Muscle of back (tissue), 11 donors: Measurements from ENCODE around the gene MSI2. TPM values are rescaled to one million over a fixed set of nuclear protein-coding genes. Genes with fewer than 3 reads are reported as not detected.

Experiments
- DNase-seq, 3 donors: peaks; one replicate each; pipeline versions ENCODE4 v3.0.0 to v3.0.0-alpha.2; 2013
- polyA plus RNA-seq, 10 donors: library from polyadenylated mRNA; unstranded; fragments of 120-200 nt; gene quantifications; one replicate each; pipeline ENCODE4 v1.2.1, GENCODE V29; 2013; ENCODE audit not compliant: insufficient read length in 10 of 10

The MSI2 gene
- polyA plus RNA-seq, 10 donors: 22.9 to 37.2 (median 27.4) TPM

- no peak for DNase-seq
Measured at GRCh38 chr17:57522042-57523005, 266.0 kb downstream of the MSI2 start.

- DNase-seq: no peak
Measured at GRCh38 chr17:57523926-57524632, 267.8 kb downstream of the MSI2 start.

GRCh38 chr17:57524839-57525568, 268.7 kb downstream of the MSI2 start:
- no peak for DNase-seq

GRCh38 chr17:57527221-57528057, 271.1 kb downstream of the MSI2 start:
- DNase-seq: no peak

DNA sequence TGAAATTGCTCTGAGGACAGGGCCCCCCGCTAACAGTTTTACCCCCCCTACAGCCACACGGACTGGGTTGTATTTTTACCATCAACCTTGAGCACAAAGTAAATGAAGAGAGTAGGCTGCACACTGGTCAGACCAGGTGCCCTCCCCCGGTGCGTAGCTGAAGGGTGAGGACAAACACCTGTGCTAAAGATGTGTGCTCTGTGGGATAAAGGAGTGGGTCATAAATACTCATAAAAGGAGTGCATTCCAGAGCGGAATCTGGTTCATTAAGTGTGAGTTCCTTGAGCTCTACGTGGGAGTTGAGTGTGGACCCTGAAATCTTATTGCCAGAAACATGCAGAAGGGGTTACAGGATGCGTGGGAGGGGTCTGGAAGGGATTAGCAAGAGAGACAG, 271.7 kb downstream of the MSI2 start:
- no peak for DNase-seq

GRCh38 chr17:57530026-57530425, 273.7 kb downstream of the MSI2 start:
- DNase-seq: no peak

DNA sequence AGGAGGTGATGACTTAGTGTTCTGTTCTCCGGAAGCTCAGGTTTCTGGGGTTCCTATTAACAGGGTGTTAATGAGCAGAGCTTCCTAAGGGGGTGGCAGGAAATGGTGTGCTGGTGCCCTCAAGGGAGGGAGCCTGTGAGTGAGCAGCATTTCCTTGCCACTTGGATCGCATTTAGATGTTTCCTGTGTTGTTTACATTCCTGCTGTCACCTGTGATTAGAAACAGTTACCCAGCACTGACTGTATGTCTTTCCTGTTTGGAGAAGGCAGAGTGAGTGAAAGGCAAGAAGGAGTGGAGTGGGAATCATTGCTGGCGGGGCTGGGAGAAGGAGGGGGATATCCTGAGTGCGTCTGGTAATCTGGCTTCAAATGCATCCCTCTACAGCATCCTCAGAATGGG, 274.2 kb downstream of the MSI2 start:
- DNase-seq: no peak

DNA sequence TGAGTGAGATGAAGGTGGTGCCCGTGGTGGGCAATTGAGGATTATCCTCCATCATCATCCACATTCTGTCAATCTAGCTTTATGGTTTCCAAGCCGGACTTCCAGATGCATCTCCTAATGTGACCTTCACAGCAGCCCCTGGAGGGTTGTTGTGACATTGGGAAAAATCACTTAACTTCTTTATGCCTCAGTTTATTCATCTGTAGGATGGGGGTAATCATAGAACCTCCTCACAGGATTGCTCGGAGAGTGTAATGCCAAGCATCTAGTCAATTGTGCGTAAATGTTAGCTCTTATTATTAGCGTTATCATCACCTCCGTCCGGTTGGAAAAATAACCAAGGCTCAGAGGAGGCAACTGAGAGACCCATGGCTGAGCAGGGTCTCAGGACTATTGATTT, 274.8 kb downstream of the MSI2 start:
- no peak for DNase-seq

- no peak for DNase-seq
Measured at GRCh38 chr17:57531648-57532504, 275.6 kb downstream of the MSI2 start.

GRCh38 chr17:57532556-57532955, 276.2 kb downstream of the MSI2 start:
- no peak for DNase-seq

DNA sequence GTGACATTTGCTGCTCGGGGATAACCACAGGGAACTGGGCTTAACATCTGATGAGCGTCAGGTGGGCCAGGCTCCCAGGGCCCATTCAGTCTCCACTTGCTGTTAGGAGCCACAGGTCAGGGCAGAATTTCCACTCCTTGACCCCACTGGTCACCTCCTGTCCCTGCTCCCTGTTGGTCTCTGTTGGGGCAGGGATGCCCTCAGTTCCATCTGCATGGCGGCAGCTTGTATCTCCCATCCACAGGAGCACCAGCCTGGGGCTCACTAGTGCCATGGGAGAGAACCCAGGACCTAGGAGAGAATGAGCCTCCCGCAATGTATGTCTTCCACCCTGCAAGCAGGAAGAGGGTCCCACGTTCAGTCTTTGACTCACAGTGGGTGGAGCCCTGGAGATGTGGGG, 276.6 kb downstream of the MSI2 start:
- no peak for DNase-seq

DNA sequence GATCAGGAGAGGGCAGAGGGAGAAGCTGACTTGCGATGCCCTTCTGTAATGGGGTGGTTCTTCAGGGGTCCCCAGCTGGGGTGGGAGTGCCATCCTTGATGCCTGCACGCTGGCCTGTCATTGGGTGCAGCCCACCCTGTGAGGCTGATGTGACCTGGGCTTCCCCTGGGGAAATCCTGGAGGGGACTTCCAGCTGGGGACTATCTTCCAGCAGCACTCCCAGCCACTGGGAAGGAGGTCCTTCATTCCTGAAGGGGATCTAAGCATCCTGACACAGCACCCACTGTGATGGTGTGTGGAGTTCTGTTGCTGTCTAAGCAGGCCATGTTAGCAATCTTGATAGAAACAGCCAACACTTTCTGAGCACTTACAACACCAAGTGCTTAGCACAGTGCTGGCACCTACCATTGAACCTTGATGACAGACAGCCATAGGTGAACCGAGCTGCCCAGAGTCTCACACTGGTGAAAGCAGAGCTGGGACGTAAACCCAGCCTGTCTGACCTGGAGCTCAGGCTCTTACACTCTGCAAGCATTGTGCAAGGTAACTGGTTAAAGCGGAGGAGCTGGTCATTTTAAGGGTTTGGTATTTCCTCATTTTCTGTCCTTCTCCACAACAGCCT, 277.5 kb downstream of the MSI2 start:
- DNase-seq: no peak

GRCh38 chr17:57534863-57535248, 278.5 kb downstream of the MSI2 start:
- DNase-seq: no peak

- peak in 1 of 3 donors; percentile 32 for DNase-seq
Measured at GRCh38 chr17:57535249-57535966, 279.1 kb downstream of the MSI2 start.

DNA sequence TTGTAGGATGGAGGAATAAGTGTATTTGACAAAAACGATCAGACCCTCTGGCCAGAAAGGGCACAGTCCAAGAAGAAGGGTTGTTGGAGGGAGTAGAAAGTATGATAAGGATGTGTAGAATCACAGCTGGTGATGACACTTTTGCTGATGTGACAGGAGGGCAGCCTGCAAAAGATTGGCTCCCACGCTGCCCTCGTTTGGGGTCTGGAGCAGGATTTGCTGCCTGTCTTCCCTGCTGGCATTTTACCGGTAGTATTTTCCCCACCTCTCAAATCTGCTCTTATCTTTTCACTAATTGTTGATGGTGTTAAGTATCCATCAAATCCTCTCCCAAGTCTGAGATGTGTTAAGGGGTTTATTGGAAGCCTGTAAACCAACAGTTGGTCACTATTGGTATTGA, 280.0 kb downstream of the MSI2 start:
- DNase-seq: no peak

GRCh38 chr17:57536789-57537523, 280.6 kb downstream of the MSI2 start:
- DNase-seq: no peak

- DNase-seq: no peak
Measured at GRCh38 chr17:57537524-57538410, 281.4 kb downstream of the MSI2 start.
